ENCODE data around the gene DUSP18. TPM values are rescaled to one million over a fixed set of nuclear protein-coding genes. Genes with fewer than 3 reads are reported as not detected.

The DUSP18 gene
- total RNA-seq, 2 donors from 2014 or later, result 1.8 to 4.9 TPM

GRCh38 chr22:30702856-30703255 lies 35.2 kb upstream of the DUSP18 start:
- Histone ChIP-seq H3K27ac (no peak overlapping the region), H3K4me1 (no peaks in the 10 kb centered on the region), H3K4me3 (no peak overlapping the region), H3K9me3 (no peaks in the 10 kb centered on the region), H3K36me3 (no peaks in the 10 kb centered on the region), H3K27me3 (no peaks in the 10 kb centered on the region)
- no peak for TF ChIP-seq CTCF (IDR thresholded peaks at IDR 0.05)
- no peak for DNase-seq (ENCODE audit: low spot score)

GRCh38 chr22:30701872-30702271 lies 34.2 kb upstream of the DUSP18 start:
- DNase-seq (ENCODE audit: low spot score), result no peak
- no peak overlapping the region for H3K4me3 ChIP-seq
- no peaks in the 10 kb centered on the region for H3K27me3 ChIP-seq
- no peaks in the 10 kb centered on the region for H3K36me3 ChIP-seq
- H3K27ac ChIP-seq, result no peak overlapping the region
- no peaks in the 10 kb centered on the region for H3K4me1 ChIP-seq
- no peak for TF ChIP-seq CTCF (IDR thresholded peaks at IDR 0.05)
- no peaks in the 10 kb centered on the region for H3K9me3 ChIP-seq

GRCh38 chr22:30697975-30698374 lies 30.3 kb upstream of the DUSP18 start:
- no peak overlapping the region for H3K27ac ChIP-seq
- TF ChIP-seq CTCF (IDR thresholded peaks at IDR 0.05), result no peak
- no peaks in the 10 kb centered on the region for H3K36me3 ChIP-seq
- no peak for DNase-seq (ENCODE audit: low spot score)
- H3K4me3 ChIP-seq, result no peak overlapping the region
- H3K27me3 ChIP-seq, result no peaks in the 10 kb centered on the region
- H3K4me1 ChIP-seq, result peaks cover 0 to 15% of the 10 kb centered on the region in 2 donors
- no peaks in the 10 kb centered on the region for H3K9me3 ChIP-seq

GRCh38 chr22:30695871-30696655 lies 28.4 kb upstream of the DUSP18 start:
- H3K36me3 ChIP-seq, result no peaks in the 10 kb centered on the region
- H3K4me1 ChIP-seq, result peaks cover 0 to 15% of the 10 kb centered on the region in 2 donors
- no peaks in the 10 kb centered on the region for H3K27me3 ChIP-seq
- no peak for DNase-seq (ENCODE audit: low spot score)
- H3K9me3 ChIP-seq, result no peaks in the 10 kb centered on the region
- no peak for TF ChIP-seq CTCF (IDR thresholded peaks at IDR 0.05)
- no peak overlapping the region for H3K4me3 ChIP-seq
- no peak overlapping the region for H3K27ac ChIP-seq

GRCh38 chr22:30695351-30695851 lies 27.7 kb upstream of the DUSP18 start:
- DNase-seq (ENCODE audit: low spot score), result no peak
- Histone ChIP-seq H3K27ac (peak overlapping the region in 1 of 2 donors; percentile 67), H3K27me3 (no peaks in the 10 kb centered on the region)

More at GRCh38 chr22:30695351-30695851, 27.7 kb upstream of the DUSP18 start:
- TF ChIP-seq CTCF (IDR thresholded peaks at IDR 0.05), result no peak
- H3K4me1 ChIP-seq, result peaks cover 0 to 15% of the 10 kb centered on the region in 2 donors
- H3K9me3 ChIP-seq, result no peaks in the 10 kb centered on the region
- H3K36me3 ChIP-seq, result no peaks in the 10 kb centered on the region
- peak overlapping the region; percentile 55 to 65 for H3K4me3 ChIP-seq

Data from right atrium auricular region (tissue), 2 donors.